ENCODE measurements around the gene SEMA6B. TPM values are rescaled to one million over a fixed set of nuclear protein-coding genes. Genes with fewer than 3 reads are reported as not detected.

SEMA6B gene
- polyA plus RNA-seq, 1 donor (not counting 4 experiments of a cell fraction or from before 2014, with no cell fraction given) = 0.41 TPM

DNA sequence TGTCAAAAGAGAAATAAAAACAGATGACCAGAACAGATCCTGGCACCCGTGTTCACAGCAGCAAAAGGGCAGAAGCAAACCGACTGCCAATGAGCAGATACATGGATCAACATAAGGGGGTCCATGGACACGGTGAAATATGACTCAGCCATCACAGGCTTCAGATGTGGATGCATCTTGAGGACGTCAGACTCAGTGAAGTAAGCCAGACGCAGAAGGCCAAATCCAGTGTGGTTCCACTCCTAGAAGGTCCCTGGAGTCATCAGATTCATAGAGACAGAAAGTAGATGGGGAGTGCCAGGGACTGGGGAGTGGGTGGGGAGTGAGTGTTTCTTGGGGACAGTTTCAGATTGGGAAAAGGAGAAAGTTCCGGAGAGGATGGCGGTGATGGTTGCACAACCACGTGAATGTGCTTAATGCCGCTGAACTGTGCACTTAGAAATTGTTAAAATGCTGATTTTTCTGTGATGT, 28.8 kb upstream of the SEMA6B start:
- H2AFZ ChIP-seq (ENCODE audit: control insufficient read depth, low read length) = no peak overlapping the region
- H4K20me1 ChIP-seq (ENCODE audit: control insufficient read depth, extremely low read depth, insufficient read depth, low read length) = no peaks in the 10 kb centered on the region
- H3K4me1 ChIP-seq (ENCODE audit: control insufficient read depth, extremely low read depth, insufficient read depth, low read length) = peaks cover 5% of the 10 kb centered on the region
- H3K27ac ChIP-seq (ENCODE audit: control insufficient read depth, insufficient read depth, low read length) = no peak overlapping the region
- FAIRE-seq (no peak), DNase-seq (ENCODE audit: low read depth, low spot score) (no peak)
- dilution Hi-C loops (cut with MboI; ENCODE audit: extremely low pct_ligation_motif_present, low sequenced_read_pairs) = no loop called here
- H3K9me3 ChIP-seq (ENCODE audit: control insufficient read depth, low read depth, low read length) = no peaks in the 10 kb centered on the region
- H3K4me3 ChIP-seq (ENCODE audit: control insufficient read depth in 2 of 3, extremely low read depth in 1 of 3, insufficient read depth in 2 of 3, low read depth in 1 of 3, low read length in 3 of 3) = no peak overlapping the region
- TF ChIP-seq, protein P1, sequence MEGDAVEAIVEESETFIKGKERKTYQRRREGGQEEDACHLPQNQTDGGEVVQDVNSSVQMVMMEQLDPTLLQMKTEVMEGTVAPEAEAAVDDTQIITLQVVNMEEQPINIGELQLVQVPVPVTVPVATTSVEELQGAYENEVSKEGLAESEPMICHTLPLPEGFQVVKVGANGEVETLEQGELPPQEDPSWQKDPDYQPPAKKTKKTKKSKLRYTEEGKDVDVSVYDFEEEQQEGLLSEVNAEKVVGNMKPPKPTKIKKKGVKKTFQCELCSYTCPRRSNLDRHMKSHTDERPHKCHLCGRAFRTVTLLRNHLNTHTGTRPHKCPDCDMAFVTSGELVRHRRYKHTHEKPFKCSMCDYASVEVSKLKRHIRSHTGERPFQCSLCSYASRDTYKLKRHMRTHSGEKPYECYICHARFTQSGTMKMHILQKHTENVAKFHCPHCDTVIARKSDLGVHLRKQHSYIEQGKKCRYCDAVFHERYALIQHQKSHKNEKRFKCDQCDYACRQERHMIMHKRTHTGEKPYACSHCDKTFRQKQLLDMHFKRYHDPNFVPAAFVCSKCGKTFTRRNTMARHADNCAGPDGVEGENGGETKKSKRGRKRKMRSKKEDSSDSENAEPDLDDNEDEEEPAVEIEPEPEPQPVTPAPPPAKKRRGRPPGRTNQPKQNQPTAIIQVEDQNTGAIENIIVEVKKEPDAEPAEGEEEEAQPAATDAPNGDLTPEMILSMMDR (optimal IDR thresholded peaks at IDR 0.05 in 1 of 3, IDR thresholded peaks at IDR 0.05 in 1 of 3, conservative IDR thresholded peaks at IDR 0.05 in 1 of 3; ENCODE audit: extremely low read depth in 1 of 3, insufficient read depth in 2 of 3, low read length in 3 of 3) = no peak
- TF ChIP-seq EZH2 (IDR thresholded peaks at IDR 0.05; ENCODE audit: low read length) = no peak
- no peaks in the 10 kb centered on the region for H3K79me2 ChIP-seq (ENCODE audit: control insufficient read depth, insufficient read depth, low read length)
- no peak overlapping the region for H3K4me2 ChIP-seq (ENCODE audit: control insufficient read depth, extremely low read depth, insufficient read depth, low read depth, low read length)
- H3K36me3 ChIP-seq (ENCODE audit: control insufficient read depth in 2 of 2, extremely low read depth in 1 of 2, insufficient read depth in 2 of 2, low read length in 2 of 2) = no peaks in the 10 kb centered on the region
- H3K27me3 ChIP-seq (ENCODE audit: control insufficient read depth, extremely low read depth, insufficient read depth, low read length) = peaks cover 11% of the 10 kb centered on the region
- no peak overlapping the region for H3K9ac ChIP-seq (ENCODE audit: control insufficient read depth, extremely low read depth, insufficient read depth, low read length)
- H3K9me1 ChIP-seq (ENCODE audit: control insufficient read depth, extremely low read depth, insufficient read depth, low read length) = no peaks in the 10 kb centered on the region

DNA sequence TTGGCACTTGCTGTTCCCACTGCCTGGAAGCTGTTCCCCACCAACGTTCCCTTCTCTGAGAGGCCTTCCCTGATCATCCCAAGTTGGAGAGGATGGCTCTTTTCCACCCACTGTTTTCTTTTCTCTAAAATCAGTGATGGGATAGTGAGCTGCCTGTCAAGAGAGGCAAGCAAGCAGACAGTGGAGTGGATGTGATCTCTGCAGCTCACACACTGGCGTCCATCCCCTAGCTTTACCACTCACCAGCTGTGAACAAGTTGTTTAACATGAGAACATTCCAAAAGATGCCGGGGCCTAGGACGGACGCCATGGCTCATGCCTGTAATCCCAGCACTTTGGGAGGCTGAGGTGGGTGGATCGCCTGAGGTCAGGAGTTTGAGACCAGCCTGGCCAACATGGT, 28.0 kb upstream of the SEMA6B start:
- H4K20me1 ChIP-seq (ENCODE audit: control insufficient read depth, extremely low read depth, insufficient read depth, low read length) = no peaks in the 10 kb centered on the region

More for the DNA sequence above, 28.0 kb upstream of the SEMA6B start:
- Histone ChIP-seq H3K36me3 (ENCODE audit: control insufficient read depth in 2 of 2, extremely low read depth in 1 of 2, insufficient read depth in 2 of 2, low read length in 2 of 2) (no peaks in the 10 kb centered on the region), H3K27ac (ENCODE audit: control insufficient read depth, insufficient read depth, low read length) (no peak overlapping the region), H3K4me1 (ENCODE audit: control insufficient read depth, extremely low read depth, insufficient read depth, low read length) (peaks cover 5% of the 10 kb centered on the region), H3K27me3 (ENCODE audit: control insufficient read depth, extremely low read depth, insufficient read depth, low read length) (peaks cover 11% of the 10 kb centered on the region), H3K9me3 (ENCODE audit: control insufficient read depth, low read depth, low read length) (no peaks in the 10 kb centered on the region), H3K4me2 (ENCODE audit: control insufficient read depth, extremely low read depth, insufficient read depth, low read depth, low read length) (no peak overlapping the region), H3K4me3 (ENCODE audit: control insufficient read depth in 2 of 3, extremely low read depth in 1 of 3, insufficient read depth in 2 of 3, low read depth in 1 of 3, low read length in 3 of 3) (no peak overlapping the region), H2AFZ (ENCODE audit: control insufficient read depth, low read length) (no peak overlapping the region), H3K9me1 (ENCODE audit: control insufficient read depth, extremely low read depth, insufficient read depth, low read length) (no peaks in the 10 kb centered on the region), H3K9ac (ENCODE audit: control insufficient read depth, extremely low read depth, insufficient read depth, low read length) (no peak overlapping the region), H3K79me2 (ENCODE audit: control insufficient read depth, insufficient read depth, low read length) (no peaks in the 10 kb centered on the region)
- TF ChIP-seq, protein P1 (optimal IDR thresholded peaks at IDR 0.05 in 1 of 3, IDR thresholded peaks at IDR 0.05 in 1 of 3, conservative IDR thresholded peaks at IDR 0.05 in 1 of 3; ENCODE audit: extremely low read depth in 1 of 3, insufficient read depth in 2 of 3, low read length in 3 of 3) = no peak
- TF ChIP-seq EZH2 (IDR thresholded peaks at IDR 0.05; ENCODE audit: low read length) = no peak
- dilution Hi-C loops (cut with MboI; ENCODE audit: extremely low pct_ligation_motif_present, low sequenced_read_pairs) = no loop called here
- DNase-seq (ENCODE audit: low read depth, low spot score) = no peak
- FAIRE-seq = no peak

Measured in keratinocyte (primary cell).